ENCODE measurements around the gene SYNPO.
A peak's percentile ranks its signal among the peaks of the same experiment; 100 is the strongest.

SYNPO gene

GRCh38 chr5:150700594-150701377, 60.3 kb downstream of the SYNPO start, which contains the start of gene RBM22:
TSS of gene RBM22 (minus strand) at chr5:150701062. CDS start at chr5:150700985, 77 bp downstream.
- peak; percentile 88 for DNase-seq

- no peak for DNase-seq
Observed at GRCh38 chr5:150703762-150704161, 63.3 kb downstream of the SYNPO start.

- no peak for DNase-seq
Observed at GRCh38 chr5:150706776-150707390, 66.4 kb downstream of the SYNPO start.
